SK-N-SH (cell line): Measurements from ENCODE around the gene RBP3.

Source experiments
- EP300 ChIP-seq, 2 experiments: IDR thresholded peaks; 2 replicates each; pipeline versions ENCODE4 v1.4.0 to v1.6.1; 2012; ENCODE audit warnings: borderline replicate concordance in 1 of 2, low read depth in 1 of 2, low read length in 1 of 2
- JUND ChIP-seq: IDR thresholded peaks from 2 replicates; pipeline ENCODE4 v1.4.0; 2012
- POLR2AphosphoS5 ChIP-seq: IDR thresholded peaks from 2 replicates; pipeline ENCODE4 v1.6.1; 2012; ENCODE audit warnings: low read depth, low read length
- RCOR1 ChIP-seq: fragments of 150-350 bp; IDR thresholded peaks from 2 replicates; pipeline ENCODE4 v1.6.1; 2017; ENCODE audit warnings: antibody characterized with exemption, low read length
- TEAD4 ChIP-seq: IDR thresholded peaks from 2 replicates; pipeline ENCODE4 v1.4.0; 2012; ENCODE audit warnings: mild to moderate bottlenecking, borderline replicate concordance; ENCODE audit not compliant: insufficient read depth
- YY1 ChIP-seq: IDR thresholded peaks from 2 replicates; pipeline ENCODE4 v1.4.0; 2012; ENCODE audit warnings: low read depth, mild to moderate bottlenecking
- TF ChIP-seq, protein P1 (sequence below): fragments of 200-600 bp; sonication (generic); IDR thresholded peaks from 2 replicates; pipeline ENCODE4 v1.6.1; 2017; ENCODE audit warnings: antibody characterized with exemption, mild to moderate bottlenecking, moderate library complexity
- TF ChIP-seq, protein P2 (sequence below): IDR thresholded peaks from 2 replicates; pipeline ENCODE4 v1.4.0; 2012; ENCODE audit warnings: low read depth
- TF ChIP-seq, protein P3 (sequence below): fragments of 150-350 bp; IDR thresholded peaks from 2 replicates; pipeline ENCODE4 v1.6.1; 2016; ENCODE audit warnings: mild to moderate bottlenecking, low read depth, low read length
- TF ChIP-seq, protein P4 (sequence below): IDR thresholded peaks from 2 replicates; pipeline ENCODE4 v1.6.1; 2012; ENCODE audit warnings: mild to moderate bottlenecking, low read depth, low read length, moderate library complexity

GRCh38 chr10:47365431-47366180 is 17.4 kb downstream of the RBP3 start:
- TF ChIP-seq, protein P1, sequence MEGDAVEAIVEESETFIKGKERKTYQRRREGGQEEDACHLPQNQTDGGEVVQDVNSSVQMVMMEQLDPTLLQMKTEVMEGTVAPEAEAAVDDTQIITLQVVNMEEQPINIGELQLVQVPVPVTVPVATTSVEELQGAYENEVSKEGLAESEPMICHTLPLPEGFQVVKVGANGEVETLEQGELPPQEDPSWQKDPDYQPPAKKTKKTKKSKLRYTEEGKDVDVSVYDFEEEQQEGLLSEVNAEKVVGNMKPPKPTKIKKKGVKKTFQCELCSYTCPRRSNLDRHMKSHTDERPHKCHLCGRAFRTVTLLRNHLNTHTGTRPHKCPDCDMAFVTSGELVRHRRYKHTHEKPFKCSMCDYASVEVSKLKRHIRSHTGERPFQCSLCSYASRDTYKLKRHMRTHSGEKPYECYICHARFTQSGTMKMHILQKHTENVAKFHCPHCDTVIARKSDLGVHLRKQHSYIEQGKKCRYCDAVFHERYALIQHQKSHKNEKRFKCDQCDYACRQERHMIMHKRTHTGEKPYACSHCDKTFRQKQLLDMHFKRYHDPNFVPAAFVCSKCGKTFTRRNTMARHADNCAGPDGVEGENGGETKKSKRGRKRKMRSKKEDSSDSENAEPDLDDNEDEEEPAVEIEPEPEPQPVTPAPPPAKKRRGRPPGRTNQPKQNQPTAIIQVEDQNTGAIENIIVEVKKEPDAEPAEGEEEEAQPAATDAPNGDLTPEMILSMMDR: no peak
- TF ChIP-seq POLR2AphosphoS5 (no peak), YY1 (no peak), TEAD4 (no peak), EP300 (IDR thresholded peaks at IDR 0.05; ENCODE audit: borderline replicate concordance in 1 of 2, low read depth in 1 of 2, low read length in 1 of 2) (no peak), RCOR1 (no peak), JUND (no peak)
- TF ChIP-seq, protein P2, sequence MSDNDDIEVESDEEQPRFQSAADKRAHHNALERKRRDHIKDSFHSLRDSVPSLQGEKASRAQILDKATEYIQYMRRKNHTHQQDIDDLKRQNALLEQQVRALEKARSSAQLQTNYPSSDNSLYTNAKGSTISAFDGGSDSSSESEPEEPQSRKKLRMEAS: no peak
- TF ChIP-seq, protein P3, sequence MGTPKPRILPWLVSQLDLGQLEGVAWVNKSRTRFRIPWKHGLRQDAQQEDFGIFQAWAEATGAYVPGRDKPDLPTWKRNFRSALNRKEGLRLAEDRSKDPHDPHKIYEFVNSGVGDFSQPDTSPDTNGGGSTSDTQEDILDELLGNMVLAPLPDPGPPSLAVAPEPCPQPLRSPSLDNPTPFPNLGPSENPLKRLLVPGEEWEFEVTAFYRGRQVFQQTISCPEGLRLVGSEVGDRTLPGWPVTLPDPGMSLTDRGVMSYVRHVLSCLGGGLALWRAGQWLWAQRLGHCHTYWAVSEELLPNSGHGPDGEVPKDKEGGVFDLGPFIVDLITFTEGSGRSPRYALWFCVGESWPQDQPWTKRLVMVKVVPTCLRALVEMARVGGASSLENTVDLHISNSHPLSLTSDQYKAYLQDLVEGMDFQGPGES: no peak
- TF ChIP-seq, protein P4, sequence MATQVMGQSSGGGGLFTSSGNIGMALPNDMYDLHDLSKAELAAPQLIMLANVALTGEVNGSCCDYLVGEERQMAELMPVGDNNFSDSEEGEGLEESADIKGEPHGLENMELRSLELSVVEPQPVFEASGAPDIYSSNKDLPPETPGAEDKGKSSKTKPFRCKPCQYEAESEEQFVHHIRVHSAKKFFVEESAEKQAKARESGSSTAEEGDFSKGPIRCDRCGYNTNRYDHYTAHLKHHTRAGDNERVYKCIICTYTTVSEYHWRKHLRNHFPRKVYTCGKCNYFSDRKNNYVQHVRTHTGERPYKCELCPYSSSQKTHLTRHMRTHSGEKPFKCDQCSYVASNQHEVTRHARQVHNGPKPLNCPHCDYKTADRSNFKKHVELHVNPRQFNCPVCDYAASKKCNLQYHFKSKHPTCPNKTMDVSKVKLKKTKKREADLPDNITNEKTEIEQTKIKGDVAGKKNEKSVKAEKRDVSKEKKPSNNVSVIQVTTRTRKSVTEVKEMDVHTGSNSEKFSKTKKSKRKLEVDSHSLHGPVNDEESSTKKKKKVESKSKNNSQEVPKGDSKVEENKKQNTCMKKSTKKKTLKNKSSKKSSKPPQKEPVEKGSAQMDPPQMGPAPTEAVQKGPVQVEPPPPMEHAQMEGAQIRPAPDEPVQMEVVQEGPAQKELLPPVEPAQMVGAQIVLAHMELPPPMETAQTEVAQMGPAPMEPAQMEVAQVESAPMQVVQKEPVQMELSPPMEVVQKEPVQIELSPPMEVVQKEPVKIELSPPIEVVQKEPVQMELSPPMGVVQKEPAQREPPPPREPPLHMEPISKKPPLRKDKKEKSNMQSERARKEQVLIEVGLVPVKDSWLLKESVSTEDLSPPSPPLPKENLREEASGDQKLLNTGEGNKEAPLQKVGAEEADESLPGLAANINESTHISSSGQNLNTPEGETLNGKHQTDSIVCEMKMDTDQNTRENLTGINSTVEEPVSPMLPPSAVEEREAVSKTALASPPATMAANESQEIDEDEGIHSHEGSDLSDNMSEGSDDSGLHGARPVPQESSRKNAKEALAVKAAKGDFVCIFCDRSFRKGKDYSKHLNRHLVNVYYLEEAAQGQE: no peak
